IMR-90 (cell line): ENCODE data around the gene CYSRT1.

Experiments
- BHLHE40 ChIP-seq: fragments of 150-350 bp; IDR thresholded peaks from 2 replicates; pipeline ENCODE4 v1.6.1; 2016; ENCODE audit warnings: mild to moderate bottlenecking, low read depth, low read length
- USF2 ChIP-seq: fragments of 150-350 bp; IDR thresholded peaks from 2 replicates; pipeline ENCODE4 v1.6.1; 2017; ENCODE audit warnings: mild to moderate bottlenecking, antibody characterized with exemption, low read length, low read depth

GRCh38 chr9:137254624-137255447 is 29.9 kb downstream of the CYSRT1 start, which contains the start of gene NELFB:
- no peak; the same call in 1 of the 2 replicates for TF ChIP-seq BHLHE40
- TF ChIP-seq USF2, result 0 out of 2 replicates have a peak, but pooled peaks have one; percentile 1
